DMS79 (cell line): ENCODE measurements around the gene ARRDC3.

Experiments used
- DNase-seq: peaks from one replicate; lab custom pipeline; 2025; lab: John Stamatoyannopoulos, UW

ARRDC3 gene

GRCh38 chr5:91384671-91385430 is 1.7 kb upstream of the ARRDC3 start:
- peak; percentile 62 for DNase-seq

GRCh38 chr5:91383956-91384300 is 811 bp upstream of the ARRDC3 start:
- no peak for DNase-seq

GRCh38 chr5:91382530-91383026 is 539 bp downstream of the ARRDC3 start:
- DNase-seq, result no peak

- peak; percentile 51 for DNase-seq
Measured at GRCh38 chr5:91381774-91382359, 1.2 kb downstream of the ARRDC3 start.

- no peak for DNase-seq
Measured at GRCh38 chr5:91381239-91381773, 1.8 kb downstream of the ARRDC3 start.

- peak; percentile 68 for DNase-seq
Measured at GRCh38 chr5:91380491-91381238, 2.5 kb downstream of the ARRDC3 start.

- peak; percentile 75 for DNase-seq
Measured at GRCh38 chr5:91379914-91380490, 3.1 kb downstream of the ARRDC3 start.

GRCh38 chr5:91379246-91379913 is 3.7 kb downstream of the ARRDC3 start:
- DNase-seq, result no peak

- DNase-seq, result no peak
Measured at GRCh38 chr5:91378752-91379211, 4.3 kb downstream of the ARRDC3 start.

GRCh38 chr5:91374893-91375520 is 8.1 kb downstream of the ARRDC3 start:
- DNase-seq, result no peak

GRCh38 chr5:91373600-91373999 is 9.5 kb downstream of the ARRDC3 start:
- DNase-seq, result peak; percentile 85

- no peak for DNase-seq
Measured at GRCh38 chr5:91373006-91373405, 10.1 kb downstream of the ARRDC3 start.

- no peak for DNase-seq
Measured at GRCh38 chr5:91369480-91369879, 13.6 kb downstream of the ARRDC3 start.

GRCh38 chr5:91367908-91368648 is 15.0 kb downstream of the ARRDC3 start:
- DNase-seq, result no peak

- no peak for DNase-seq
Measured at GRCh38 chr5:91367344-91367743, 15.8 kb downstream of the ARRDC3 start.

- DNase-seq, result no peak
Measured at GRCh38 chr5:91366551-91366950, 16.6 kb downstream of the ARRDC3 start.

GRCh38 chr5:91365498-91365897 is 17.6 kb downstream of the ARRDC3 start:
- DNase-seq, result no peak

GRCh38 chr5:91362935-91363334 is 20.2 kb downstream of the ARRDC3 start:
- DNase-seq, result no peak

- no peak for DNase-seq
Measured at GRCh38 chr5:91361790-91362189, 21.3 kb downstream of the ARRDC3 start.

GRCh38 chr5:91361055-91361701 is 21.9 kb downstream of the ARRDC3 start:
- no peak for DNase-seq
